GM15510 (cell line): ENCODE data around the gene SP1.
A peak's percentile ranks its signal among the peaks of the same experiment; 100 is the strongest.

ENCODE experiments used
- POLR2A ChIP-seq: IDR thresholded peaks from 3 replicates; pipeline ENCODE4 v1.6.1; 2011; ENCODE audit warnings: borderline replicate concordance; ENCODE audit not compliant: insufficient read length; ENCODE audit errors: extremely low read depth

SP1 gene

GRCh38 chr12:53380104-53380793, at the start of gene SP1:
SP1 (plus strand) TSS chr12:53380176; CDS start chr12:53380292, 116 bp downstream.
- peak; percentile 31 for TF ChIP-seq POLR2A

GRCh38 chr12:53330671-53331070, 49.3 kb upstream of the SP1 start:
- no peak for TF ChIP-seq POLR2A

- TF ChIP-seq POLR2A, result no peak
These were observed 47.2 kb upstream of the SP1 start for GRCh38 chr12:53332744-53333143.

- TF ChIP-seq POLR2A, result no peak
These were observed 46.7 kb upstream of the SP1 start for GRCh38 chr12:53333289-53333688.

GRCh38 chr12:53333845-53334244, 46.1 kb upstream of the SP1 start:
- no peak for TF ChIP-seq POLR2A

- no peak for TF ChIP-seq POLR2A
These were observed 45.2 kb upstream of the SP1 start for GRCh38 chr12:53334822-53335221.

GRCh38 chr12:53336181-53336681, 43.7 kb upstream of the SP1 start, which contains the start of gene SP7:
SP7 (minus strand) TSS chr12:53336354; CDS start chr12:53335646, 708 bp downstream.
- no peak for TF ChIP-seq POLR2A

GRCh38 chr12:53338017-53338416, 42.0 kb upstream of the SP1 start:
- TF ChIP-seq POLR2A, result no peak

- TF ChIP-seq POLR2A, result no peak
These were observed 41.1 kb upstream of the SP1 start for GRCh38 chr12:53338916-53339315.

- TF ChIP-seq POLR2A, result no peak
These were observed 39.6 kb upstream of the SP1 start for GRCh38 chr12:53340398-53340797.

- no peak for TF ChIP-seq POLR2A
These were observed 36.5 kb upstream of the SP1 start for GRCh38 chr12:53343449-53343848.

- no peak for TF ChIP-seq POLR2A
These were observed 36.0 kb upstream of the SP1 start for GRCh38 chr12:53343969-53344368.

GRCh38 chr12:53344487-53344823, 35.5 kb upstream of the SP1 start:
- no peak for TF ChIP-seq POLR2A

GRCh38 chr12:53344824-53345485, 35.0 kb upstream of the SP1 start:
- no peak for TF ChIP-seq POLR2A

- TF ChIP-seq POLR2A, result no peak
These were observed 34.3 kb upstream of the SP1 start for GRCh38 chr12:53345486-53346188.
